NCI-H2029 (cell line): ENCODE data around the gene PSMD3.

Experiments
- DNase-seq: peaks from one replicate; lab custom pipeline; 2025; lab: John Stamatoyannopoulos, UW

PSMD3 gene

DNA sequence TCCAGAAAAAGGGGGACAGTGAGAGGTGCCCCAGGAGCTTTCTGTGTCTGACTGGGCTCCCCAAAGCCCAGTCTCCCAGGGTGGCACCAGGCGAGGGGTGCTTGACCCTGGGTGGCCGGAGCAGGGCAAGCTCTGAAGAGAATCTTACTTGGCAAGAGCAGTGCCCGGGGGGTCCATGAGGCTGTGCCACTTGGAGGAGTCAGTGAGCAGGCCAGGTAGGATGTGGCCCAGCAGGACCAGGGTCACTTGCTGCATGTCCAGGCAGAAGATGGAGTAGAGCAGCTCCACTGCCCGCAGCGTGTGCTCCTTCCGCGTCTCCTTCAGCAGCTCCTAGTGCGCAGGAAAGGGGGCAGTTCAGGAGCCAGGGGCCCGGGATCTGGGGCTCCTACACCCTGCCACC lies 41.9 kb downstream of the PSMD3 start:
- DNase-seq = no peak

- DNase-seq = peak; percentile 80
These were observed 42.4 kb downstream of the PSMD3 start for GRCh38 chr17:40022961-40023541.

DNA sequence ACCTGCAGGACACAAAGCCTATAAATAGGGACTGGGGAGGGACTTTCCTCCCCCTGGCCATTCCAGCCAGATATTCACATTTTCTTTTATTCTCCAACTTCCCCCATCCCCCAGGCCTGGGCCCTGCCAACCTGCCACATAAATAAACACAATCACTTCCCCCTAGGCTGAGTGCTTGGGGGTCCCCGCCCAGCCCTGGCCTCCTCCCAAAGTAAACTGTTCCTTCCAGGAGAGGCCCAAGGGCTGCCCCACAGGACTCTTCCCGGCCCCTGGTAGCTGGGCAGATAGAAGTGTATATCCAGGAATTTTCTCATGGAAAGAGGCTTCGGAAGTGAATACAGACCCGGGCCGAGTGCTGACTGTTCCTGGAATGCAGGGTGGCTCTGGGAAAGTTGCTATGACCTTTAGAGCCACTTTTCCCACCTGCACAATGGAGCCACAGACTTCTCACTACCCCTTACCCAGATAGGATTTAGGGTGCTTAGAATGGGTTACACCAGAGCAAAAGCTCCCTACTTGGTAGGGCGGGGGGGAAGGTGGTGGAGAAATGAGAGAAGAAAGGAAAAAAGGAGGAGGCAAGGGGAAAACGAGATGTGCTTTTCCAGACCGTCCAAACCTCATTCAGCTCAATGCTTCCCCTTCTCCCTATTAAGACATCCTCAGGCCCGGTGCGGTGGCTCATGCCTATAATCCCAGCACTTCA lies 43.1 kb downstream of the PSMD3 start:
- DNase-seq = peak; percentile 82

DNA sequence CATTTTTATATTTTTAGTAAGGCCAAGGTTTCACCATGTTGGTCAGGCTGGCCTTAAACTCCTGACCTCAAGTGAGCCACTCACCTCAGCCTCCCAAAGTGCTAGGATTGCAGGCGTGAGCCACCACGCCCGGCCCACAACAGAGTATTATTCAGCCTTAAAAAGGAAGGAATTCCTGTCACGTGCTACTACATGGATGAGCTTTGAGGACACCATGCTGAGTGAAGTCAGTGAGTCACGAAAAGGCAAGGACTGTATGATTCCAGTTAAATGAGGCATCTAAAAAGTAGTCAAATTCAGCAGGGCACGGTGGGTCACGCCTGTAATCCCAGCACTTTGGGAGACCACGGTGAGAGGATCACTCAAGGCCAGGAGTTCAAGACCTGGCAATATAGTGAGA lies 44.3 kb downstream of the PSMD3 start:
- no peak for DNase-seq

DNA sequence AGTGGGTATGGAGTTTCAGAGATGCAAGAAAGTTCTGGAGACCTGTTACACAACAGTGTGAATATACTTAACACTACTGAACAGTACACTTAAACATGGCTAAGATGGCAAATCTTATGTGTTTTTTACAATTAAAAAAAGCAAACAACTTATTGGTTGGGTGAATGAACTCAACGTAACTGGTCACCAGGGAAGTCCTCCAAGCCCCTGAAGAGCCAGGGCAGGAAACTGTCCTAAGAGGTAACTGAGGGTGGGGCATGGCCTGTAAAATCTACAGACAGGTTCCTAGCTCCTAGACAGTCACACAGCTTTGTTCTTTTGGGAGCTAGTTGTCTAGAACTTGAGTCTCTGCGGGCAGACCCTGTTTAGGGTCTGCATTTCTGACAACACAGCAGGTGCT lies 45.0 kb downstream of the PSMD3 start:
- no peak for DNase-seq

DNA sequence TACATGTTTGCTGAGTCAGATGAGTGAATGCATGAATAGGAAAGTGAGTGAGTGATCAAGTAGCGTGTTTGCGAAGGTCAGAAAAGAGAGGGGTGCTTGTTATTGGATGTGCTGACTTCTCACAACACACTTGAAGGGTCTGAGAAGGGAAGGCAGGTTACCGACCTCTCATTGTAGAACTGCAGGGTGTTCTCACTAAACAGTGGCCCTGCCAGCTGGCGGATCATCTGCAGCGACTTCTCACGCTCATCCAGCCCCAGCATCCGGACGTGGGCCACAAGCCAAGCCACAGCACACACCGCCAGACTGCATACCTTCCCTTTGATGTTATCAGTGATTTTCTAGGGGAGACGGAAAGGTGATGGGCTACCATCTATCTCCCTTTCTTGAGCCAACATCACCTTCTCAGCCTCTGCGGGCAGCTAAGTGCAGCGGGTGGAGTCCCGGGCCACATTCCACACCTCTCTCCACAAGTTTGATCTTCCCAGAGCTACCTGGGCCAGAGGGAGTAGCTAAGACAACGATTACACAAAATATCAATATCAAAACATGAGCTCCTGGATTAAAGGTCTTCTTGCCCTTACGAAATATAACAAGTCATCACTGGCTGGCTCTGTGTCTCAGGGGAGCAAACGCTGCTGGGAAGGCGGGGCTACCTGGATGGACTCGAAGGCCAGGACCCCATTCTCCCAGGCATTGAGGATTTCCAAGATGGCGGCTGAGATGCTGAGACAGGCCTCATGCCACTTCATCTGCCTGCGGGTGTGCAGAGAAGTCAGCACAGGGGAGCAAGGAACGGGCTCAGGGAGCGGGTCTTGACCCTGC lies 45.6 kb downstream of the PSMD3 start:
- DNase-seq = peak; percentile 64

DNA sequence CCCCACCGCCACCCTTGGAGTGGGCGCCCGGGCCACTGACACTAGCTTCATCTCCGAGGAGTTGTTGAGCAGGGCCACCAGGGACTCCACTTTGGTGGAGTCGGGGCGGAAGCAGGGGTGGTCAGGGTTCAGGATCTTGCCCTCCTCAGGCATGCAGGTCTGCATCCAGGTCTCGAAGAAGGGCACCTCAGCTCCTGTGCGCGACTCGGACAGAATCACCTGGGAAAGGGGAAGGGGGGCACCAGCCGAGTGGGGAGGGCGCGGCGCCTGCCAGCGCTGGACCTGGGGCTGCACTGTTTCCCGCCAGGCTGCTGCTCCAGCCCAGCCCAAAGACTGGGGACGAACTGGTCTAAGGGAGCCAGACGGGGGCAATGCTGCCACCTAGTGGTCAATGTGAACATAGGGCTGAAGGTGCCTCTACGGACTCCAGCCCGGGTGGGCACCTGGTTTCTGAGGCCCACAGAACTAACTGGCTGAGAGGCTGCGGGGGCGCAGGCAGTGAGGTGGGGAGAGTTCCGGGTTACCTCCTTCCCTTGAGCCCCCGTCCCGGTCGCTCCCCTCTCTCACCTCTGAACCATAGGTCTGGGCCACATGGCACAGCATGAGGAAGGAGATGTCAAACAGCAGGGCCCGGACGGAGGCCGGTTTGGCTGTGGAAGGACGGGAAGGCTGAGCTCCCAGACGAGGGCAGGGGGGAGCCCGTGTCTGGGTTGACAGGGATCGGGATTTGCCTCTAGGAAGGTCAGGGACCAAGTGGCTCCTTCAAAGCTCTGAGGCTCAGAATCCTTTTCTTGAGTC lies 46.4 kb downstream of the PSMD3 start:
- DNase-seq = peak; percentile 73

DNA sequence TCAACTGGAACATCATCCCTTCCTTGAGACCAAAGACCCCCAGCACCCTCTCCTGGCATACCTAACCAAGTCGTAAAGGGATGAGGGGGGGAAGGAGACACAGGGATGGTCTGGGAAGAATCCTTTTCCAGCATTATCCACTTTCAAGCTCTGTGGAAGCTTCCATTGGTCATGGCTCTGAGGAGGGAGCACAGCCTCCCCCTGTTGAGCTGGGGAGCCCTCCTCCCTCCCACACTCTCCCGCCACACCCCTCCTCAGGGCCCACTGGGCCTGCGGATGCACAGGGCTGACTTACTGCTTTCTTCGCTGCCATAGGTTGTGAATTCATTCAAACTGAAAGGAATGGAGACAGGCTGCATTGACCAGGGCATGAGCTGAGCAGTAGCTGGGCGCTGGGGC lies 47.0 kb downstream of the PSMD3 start:
- no peak for DNase-seq

DNA sequence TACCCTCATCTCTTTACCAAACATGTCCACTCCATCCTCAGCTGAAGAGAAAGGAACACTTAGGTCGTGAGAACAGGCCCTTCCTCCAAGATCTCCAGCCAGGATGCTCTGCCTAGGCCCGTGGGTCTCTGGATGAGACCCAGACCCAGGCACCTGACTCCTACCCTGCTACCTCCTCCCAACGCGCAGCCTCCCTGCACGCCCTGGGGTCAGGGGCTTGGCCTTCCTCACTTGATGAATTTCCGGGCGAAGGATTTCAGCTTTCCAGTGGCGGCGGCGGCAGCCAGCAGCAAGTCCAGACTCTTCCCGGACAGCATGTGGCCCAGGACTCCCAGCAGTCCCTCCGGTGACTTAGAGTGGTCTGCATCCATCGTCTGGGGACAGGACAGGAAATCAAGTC lies 48.0 kb downstream of the PSMD3 start:
- DNase-seq = no peak

- no peak for DNase-seq
These were observed 51.1 kb downstream of the PSMD3 start for GRCh38 chr17:40031706-40032105.

DNA sequence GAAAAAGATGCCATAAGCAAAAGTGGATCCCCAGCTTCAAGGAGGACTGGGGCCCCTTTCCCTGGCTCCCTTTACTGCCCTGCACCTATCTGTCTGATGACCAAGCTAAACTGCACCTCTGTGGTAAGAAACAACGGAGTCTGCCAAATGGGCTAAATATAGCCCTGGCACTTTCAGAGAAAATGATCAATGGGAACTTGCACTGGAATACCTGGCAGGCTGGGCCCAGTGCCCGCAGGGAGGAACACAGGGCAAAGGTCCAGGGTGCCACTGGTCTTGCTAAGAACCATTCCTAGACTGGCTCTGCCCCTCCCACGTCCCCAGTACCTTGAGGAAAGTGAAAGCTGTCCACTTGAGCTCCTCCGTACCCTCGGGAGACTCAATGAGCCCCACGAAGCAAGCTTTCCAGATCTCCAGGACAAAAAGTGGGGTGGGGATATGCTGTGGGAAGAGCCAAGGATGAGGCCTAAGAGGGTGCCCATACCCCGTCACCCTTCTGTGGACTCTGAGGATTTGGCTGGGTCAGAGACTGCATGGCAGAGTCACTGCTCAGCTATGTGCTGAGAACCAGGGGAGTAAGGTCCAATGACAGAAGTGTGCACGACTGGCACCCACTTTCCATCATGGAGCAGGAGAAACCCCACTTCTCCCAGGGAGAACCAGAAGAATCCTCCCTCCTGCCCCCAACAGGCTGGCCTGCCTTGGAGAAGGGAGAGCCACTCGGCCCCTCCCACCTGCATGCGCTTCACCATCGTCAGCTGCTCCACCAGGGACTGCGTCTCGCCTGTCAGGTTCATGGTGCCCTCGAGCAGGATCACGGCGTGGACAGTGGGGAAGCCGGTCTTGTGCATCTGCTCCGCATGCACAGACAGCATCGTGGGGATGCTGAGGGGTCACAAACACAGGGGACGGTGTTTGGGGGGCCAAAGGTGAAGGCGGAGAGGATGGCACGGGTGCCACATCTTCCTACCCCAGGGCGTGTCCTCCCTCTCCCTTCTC lies 52.0 kb downstream of the PSMD3 start:
- DNase-seq = no peak

- no peak for DNase-seq
These were observed 52.7 kb downstream of the PSMD3 start for GRCh38 chr17:40033339-40033738.

DNA sequence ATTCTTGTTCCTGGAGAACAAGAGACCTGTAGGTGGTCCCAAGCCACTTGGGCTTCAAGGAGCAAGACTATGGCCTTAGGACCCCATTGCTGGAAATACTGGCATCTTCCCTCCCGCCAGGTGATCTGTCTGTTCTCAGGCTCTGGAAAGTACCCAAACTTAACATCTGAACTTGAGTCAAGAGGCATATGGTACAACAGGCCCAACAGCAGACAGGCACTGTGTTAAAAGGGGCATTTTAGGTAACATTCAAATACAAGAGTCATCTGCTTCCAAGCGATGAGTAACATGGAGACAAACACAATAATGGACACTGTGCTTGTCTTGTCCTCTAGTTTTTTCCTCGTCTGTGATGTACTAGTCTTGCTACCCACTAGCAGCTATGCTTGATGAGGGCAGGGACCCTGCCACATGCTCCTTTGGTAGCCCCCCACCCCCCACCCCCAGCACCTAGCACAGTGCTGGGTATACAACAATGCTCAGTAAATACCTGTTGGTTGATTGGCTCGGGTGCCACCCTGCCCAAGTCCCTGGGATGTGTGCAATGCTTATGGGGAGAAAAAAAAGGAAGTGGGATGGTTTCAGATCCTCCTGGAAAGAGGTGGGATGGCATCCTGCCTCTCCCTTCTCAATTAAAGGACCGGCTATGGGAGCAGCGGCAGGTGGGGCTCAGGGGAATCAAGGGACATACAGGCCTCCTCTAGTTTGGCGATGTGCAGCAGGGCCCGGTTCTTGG lies 54.0 kb downstream of the PSMD3 start:
- no peak for DNase-seq

DNA sequence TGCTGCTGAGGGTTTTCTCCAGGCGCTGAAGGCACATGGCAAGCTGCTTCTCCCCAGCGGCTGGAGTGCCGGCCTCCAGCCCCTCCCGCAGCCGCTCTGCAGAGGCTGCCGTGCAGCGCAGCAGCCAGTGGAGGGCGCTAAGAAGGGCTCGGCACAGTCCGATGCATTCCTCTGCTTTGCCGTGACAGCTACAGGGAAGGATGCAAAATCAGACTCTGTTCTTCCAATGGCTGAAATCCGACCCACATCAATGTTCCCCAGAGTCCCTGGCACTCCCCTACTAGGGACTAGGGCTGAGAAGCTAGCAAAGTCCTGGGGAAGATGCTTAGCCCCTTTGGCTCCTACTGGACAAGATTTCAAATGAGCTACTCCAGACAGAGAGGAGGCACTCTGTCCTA lies 54.6 kb downstream of the PSMD3 start:
- no peak for DNase-seq

DNA sequence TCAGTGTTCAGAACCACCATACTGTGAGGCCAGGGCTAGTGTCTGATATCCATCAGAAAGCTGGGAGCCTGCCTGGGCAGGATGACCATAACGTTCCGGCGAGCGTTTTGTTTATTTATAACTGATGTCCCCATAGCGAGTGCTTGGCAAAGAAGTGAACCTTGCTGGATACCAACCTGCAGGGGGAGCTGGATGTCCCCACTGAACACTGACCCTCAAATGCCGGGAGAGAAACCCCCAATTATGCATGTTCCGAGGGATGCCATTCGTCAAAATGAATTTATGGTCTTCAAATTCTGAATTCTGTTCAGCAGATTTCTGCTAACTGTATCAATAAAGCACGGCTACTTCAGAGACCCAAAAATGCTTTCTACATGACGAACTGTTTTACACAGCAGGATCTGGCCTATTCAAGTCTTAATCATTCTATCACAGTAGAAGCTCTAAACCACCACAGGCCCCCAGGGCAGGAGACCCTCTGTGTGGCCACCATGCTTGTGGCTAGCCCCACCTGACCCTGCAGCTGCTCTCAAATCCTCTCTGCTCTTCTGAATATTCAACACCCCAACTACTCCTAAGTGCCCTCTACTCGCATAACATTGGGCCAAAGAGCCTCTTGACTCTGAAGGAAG lies 58.4 kb downstream of the PSMD3 start:
- no peak for DNase-seq

DNA sequence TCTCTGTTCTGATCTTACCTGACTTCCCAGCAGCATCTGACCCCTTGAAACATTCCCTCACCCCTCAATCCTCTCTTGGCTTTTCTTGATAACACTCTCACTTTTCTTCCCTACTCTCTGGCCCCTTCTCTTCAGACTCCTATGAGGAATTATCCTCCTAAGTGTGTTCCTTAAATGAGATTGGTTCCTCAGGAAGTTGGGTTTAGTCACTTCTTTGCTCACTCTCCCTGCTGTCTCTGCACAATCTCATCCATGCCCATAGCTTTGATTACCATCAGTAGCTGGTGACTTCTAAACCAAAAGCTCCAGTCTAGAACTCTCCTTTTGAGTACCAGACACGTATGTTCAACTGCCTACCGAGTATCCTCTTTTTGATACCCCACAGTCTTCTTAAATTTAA lies 60.6 kb downstream of the PSMD3 start:
- DNase-seq = no peak
